Aorta (tissue), 5 donors: Measurements from ENCODE around the gene ACO1. TPM values are rescaled to one million over a fixed set of nuclear protein-coding genes. Genes with fewer than 3 reads are reported as not detected.

Experiments
- ATAC-seq: fragments of 200-7000 bp; cut with Tn5 transposase; one replicate; pipeline ENCODE4 v1.9.1; 2022; ENCODE audit warnings: moderate library complexity; ENCODE audit not compliant: low FRiP score
- DNase-seq, 2 donors: peaks; one replicate each; pipeline ENCODE4 v3.0.0-alpha.2; 2020
- H3K27ac ChIP-seq, 2 donors: one replicate each; pipeline ENCODE4 v1.5.1; 2013; ENCODE audit warnings: low read length in 2 of 2, mild to moderate bottlenecking in 2 of 2, moderate library complexity in 2 of 2, control low read depth in 1 of 2, inconsistent platforms in 1 of 2, low read depth in 1 of 2
- H3K27me3 ChIP-seq, 2 donors: one replicate each; pipeline ENCODE4 v1.6.1; 2013; ENCODE audit warnings: control low read depth in 1 of 2, low read length in 1 of 2, mild to moderate bottlenecking in 1 of 2, moderate library complexity in 1 of 2; ENCODE audit not compliant: insufficient read depth in 2 of 2, control insufficient read depth in 1 of 2
- H3K36me3 ChIP-seq, 2 donors: one replicate each; pipeline ENCODE4 v1.6.1; 2013; ENCODE audit warnings: control low read depth in 1 of 2, low read length in 1 of 2, mild to moderate bottlenecking in 1 of 2; ENCODE audit not compliant: insufficient read depth in 2 of 2, control insufficient read depth in 1 of 2
- H3K4me1 ChIP-seq, 2 donors: one replicate each; pipeline ENCODE4 v1.6.1; 2013; ENCODE audit warnings: low read length in 2 of 2, control low read depth in 1 of 2, mild to moderate bottlenecking in 1 of 2, moderate library complexity in 1 of 2; ENCODE audit not compliant: insufficient read depth in 2 of 2, control insufficient read depth in 1 of 2
- H3K4me3 ChIP-seq, 2 donors: one replicate each; pipeline ENCODE4 v1.5.1; 2013; ENCODE audit warnings: low read length in 2 of 2, control low read depth in 1 of 2, mild to moderate bottlenecking in 1 of 2
- H3K9me3 ChIP-seq: one replicate; pipeline ENCODE4 v1.6.1; 2013; ENCODE audit warnings: mild to moderate bottlenecking, low read length; ENCODE audit not compliant: control insufficient read depth
- WGBS, 2 donors: extraction: QIAGEN DNeasy Blood & Tissue Kit; methylation state at CpG; one replicate each; pipeline ENCODE4 v1.1.7; 2013; 5-methylcytosine and 5-hydroxymethylcytosine counted together
- intact Hi-C, 2 donors: fragments of 100-400 bp; cut with DNase I; formaldehyde crosslinking; loops; one replicate each; pipeline versions ENCODE4 v1.14.2 to v1.15.0; 2022
- polyA plus RNA-seq, 2 donors: library from polyadenylated mRNA; stranded (reverse); fragments of 200-250 nt; gene quantifications; one replicate each; pipeline ENCODE4 v1.2.3, GENCODE V29; 2013
- total RNA-seq, 2 donors: library from RNA; stranded (reverse); fragmentation: NEBNext Ultra II Directional; extraction: Animal tissue kit (Norgen Biotek cat#: 25700); gene quantifications; one replicate each; pipeline ENCODE4 v1.2.1, GENCODE V29; 2021
- donor health status: healthy with polysubstance abuse.
- donor health status: Bipolar disorder and iron deficiency.
- donor health status: DM: no; HTN: no; CAD: no.
- donor health status: DM: no; HTN: no; CAD: no.
- donor health status: DM: yes; HTN: yes; CAD: no.

The ACO1 gene
- total and polyA plus RNA-seq, 4 donors: 11.0 to 30.5 (median 23.5) TPM

- ATAC-seq (no peak), DNase-seq (no peak)
- Histone ChIP-seq H3K4me1 (no peaks in the 10 kb centered on the region), H3K27me3 (no peaks in the 10 kb centered on the region), H3K9me3 (no peaks in the 10 kb centered on the region), H3K36me3 (peaks cover 4 to 7% of the 10 kb centered on the region in 2 donors), H3K4me3 (no peak overlapping the region), H3K27ac (no peak overlapping the region)
- intact Hi-C loops: no loop called here
- WGBS, 2 donors: 96% methylated on average over 3 of the region's 3 CpGs
Measured at GRCh38 chr9:32472344-32472743, 87.9 kb downstream of the ACO1 start.

DNA sequence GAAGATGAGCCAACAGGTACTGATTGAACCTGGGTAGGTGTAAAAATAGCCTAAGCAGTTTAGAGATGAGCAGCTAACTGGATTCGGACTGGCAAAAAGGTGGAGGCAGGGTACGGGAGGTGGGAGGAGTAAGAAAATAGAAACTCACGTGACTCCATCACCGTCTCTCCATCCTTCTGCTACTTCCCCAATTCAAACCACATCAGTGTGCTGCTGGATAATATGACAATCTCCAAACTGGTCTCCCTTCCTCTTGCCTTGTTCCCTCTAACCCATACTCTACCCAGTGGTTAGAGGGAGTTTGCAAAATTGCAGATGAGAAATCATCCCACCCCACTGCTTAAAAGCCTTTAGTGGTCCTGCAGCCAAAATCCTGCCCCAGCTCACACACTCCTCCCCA, 98.9 kb downstream of the ACO1 start:
- Histone ChIP-seq H3K27me3 (no peaks in the 10 kb centered on the region), H3K36me3 (peaks cover 8 to 10% of the 10 kb centered on the region in 2 donors), H3K4me1 (no peaks in the 10 kb centered on the region), H3K4me3 (no peak overlapping the region), H3K27ac (no peak overlapping the region), H3K9me3 (no peaks in the 10 kb centered on the region)
- DNase-seq (no peak), ATAC-seq (no peak)
- WGBS, 2 donors: 83 to 96% methylated on average over 4 of the region's 4 CpGs
- intact Hi-C loops: no loop called here

DNA sequence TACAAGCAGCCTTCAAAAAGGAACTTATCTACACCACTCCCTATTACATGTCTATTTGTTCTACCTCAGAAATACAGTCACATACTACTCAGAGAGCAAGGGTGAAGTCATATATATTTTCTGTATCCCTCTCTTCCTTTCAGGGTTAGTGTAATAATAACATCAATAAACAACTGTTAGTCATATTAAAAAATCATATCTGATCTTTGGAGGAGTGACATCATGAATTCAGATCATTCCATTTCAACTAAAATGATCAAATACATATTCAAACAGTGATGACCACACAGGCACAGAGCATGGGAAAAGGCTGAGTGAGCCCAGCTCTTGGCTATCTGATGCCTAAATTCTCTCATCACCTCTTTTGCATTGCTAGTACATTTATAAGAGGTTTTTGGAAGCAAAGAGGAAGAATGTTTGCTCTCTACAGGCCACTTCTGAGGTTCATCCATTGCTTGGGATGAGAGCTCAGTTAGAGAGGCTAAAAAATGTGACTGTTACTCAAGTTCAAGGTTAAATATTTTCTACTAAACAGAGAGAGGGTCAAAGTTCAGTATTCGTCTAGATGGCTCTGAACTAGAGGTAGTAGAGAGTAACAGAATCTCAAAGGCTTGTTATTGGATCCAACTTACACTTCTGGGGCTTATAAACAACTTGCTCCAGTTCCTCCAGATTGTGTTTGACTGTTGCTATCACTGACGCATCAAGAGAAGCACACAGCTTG, 102.6 kb downstream of the ACO1 start:
- peaks cover 4 to 9% of the 10 kb centered on the region in 2 donors for H3K36me3 ChIP-seq
- WGBS, 2 donors: 80 to 85% methylated on average over 2 of the region's 2 CpGs

GRCh38 chr9:32487981-32488380, 103.5 kb downstream of the ACO1 start:
- no peak for ATAC-seq
- DNase-seq: no peak
- Histone ChIP-seq H3K9me3 (no peaks in the 10 kb centered on the region), H3K4me3 (no peak overlapping the region), H3K27ac (no peak overlapping the region), H3K36me3 (peaks cover 4 to 11% of the 10 kb centered on the region in 2 donors), H3K4me1 (no peaks in the 10 kb centered on the region), H3K27me3 (no peaks in the 10 kb centered on the region)
- intact Hi-C loops: no loop called here
- 49 to 56% methylated on average over 3 of the region's 3 CpGs for WGBS, 2 donors

More for the DNA sequence above, 102.6 kb downstream of the ACO1 start:
- Histone ChIP-seq H3K4me1 (no peaks in the 10 kb centered on the region), H3K4me3 (no peak overlapping the region), H3K9me3 (no peaks in the 10 kb centered on the region), H3K27me3 (no peaks in the 10 kb centered on the region), H3K27ac (no peak overlapping the region)
- ATAC-seq (no peak), DNase-seq (no peak)
- intact Hi-C loops: no loop called here

- Histone ChIP-seq H3K27me3 (no peaks in the 10 kb centered on the region), H3K36me3 (peaks cover 4 to 11% of the 10 kb centered on the region in 2 donors), H3K4me3 (no peak overlapping the region), H3K4me1 (no peaks in the 10 kb centered on the region), H3K9me3 (no peaks in the 10 kb centered on the region), H3K27ac (no peak overlapping the region)
- intact Hi-C loops: no loop called here
- 73 to 80% methylated on average over 3 of the region's 3 CpGs for WGBS, 2 donors
- no peak for DNase-seq
- no peak for ATAC-seq
Measured at GRCh38 chr9:32490601-32491000, 106.2 kb downstream of the ACO1 start.

- DNase-seq (no peak), ATAC-seq (no peak)
- peaks cover 4 to 5% of the 10 kb centered on the region in 2 donors for H3K36me3 ChIP-seq
- H3K4me1 ChIP-seq: no peaks in the 10 kb centered on the region
- H3K9me3 ChIP-seq: no peaks in the 10 kb centered on the region
- intact Hi-C loops: no loop called here
- no peak overlapping the region for H3K27ac ChIP-seq
- no peaks in the 10 kb centered on the region for H3K27me3 ChIP-seq
- H3K4me3 ChIP-seq: no peak overlapping the region
Measured at GRCh38 chr9:32497921-32498320, 113.5 kb downstream of the ACO1 start.

DNA sequence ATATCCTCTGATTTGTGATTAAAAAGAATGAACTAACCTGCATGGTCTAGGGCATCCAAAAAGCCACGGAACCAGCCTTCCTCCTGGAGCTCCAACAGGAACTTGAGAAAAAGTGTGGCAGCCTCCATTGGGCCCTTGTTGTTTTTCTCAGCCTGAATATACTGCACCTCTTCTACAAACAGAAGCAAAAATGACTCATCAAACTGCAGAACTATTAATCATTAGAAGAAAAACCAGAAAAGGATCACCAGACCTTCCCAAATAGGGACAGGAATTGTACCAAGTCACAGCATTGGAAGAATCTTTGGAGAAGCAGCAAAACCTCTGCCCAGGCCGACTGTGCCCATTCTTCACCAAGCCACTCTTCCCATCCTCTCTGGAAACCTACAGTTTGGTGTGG, 116.3 kb downstream of the ACO1 start:
- 88% methylated on average over 2 of the region's 2 CpGs for WGBS, 2 donors
- H3K36me3 ChIP-seq: peaks cover 4 to 5% of the 10 kb centered on the region in 2 donors
- no peaks in the 10 kb centered on the region for H3K27me3 ChIP-seq
- intact Hi-C loops: no loop called here
- no peak overlapping the region for H3K27ac ChIP-seq
- H3K9me3 ChIP-seq: no peaks in the 10 kb centered on the region
- no peak overlapping the region for H3K4me3 ChIP-seq
- DNase-seq (no peak), ATAC-seq (no peak)
- no peaks in the 10 kb centered on the region for H3K4me1 ChIP-seq

- Histone ChIP-seq H3K4me3 (no peak overlapping the region), H3K9me3 (no peaks in the 10 kb centered on the region), H3K36me3 (peaks cover 3 to 4% of the 10 kb centered on the region in 2 donors), H3K4me1 (no peaks in the 10 kb centered on the region), H3K27me3 (no peaks in the 10 kb centered on the region), H3K27ac (no peak overlapping the region)
- ATAC-seq (no peak), DNase-seq (no peak)
- WGBS, 2 donors: 81 to 82% methylated on average over 1 of the region's 1 CpG
- intact Hi-C loops: no loop called here
Measured at GRCh38 chr9:32501868-32502267, 117.4 kb downstream of the ACO1 start.

- ATAC-seq: no peak
- Histone ChIP-seq H3K4me3 (no peak overlapping the region), H3K36me3 (peaks cover 3 to 4% of the 10 kb centered on the region in 2 donors), H3K4me1 (no peaks in the 10 kb centered on the region), H3K27me3 (no peaks in the 10 kb centered on the region), H3K27ac (no peak overlapping the region), H3K9me3 (no peaks in the 10 kb centered on the region)
- 47 to 57% methylated on average over 4 of the region's 4 CpGs for WGBS, 2 donors
- intact Hi-C loops: no loop called here
- no peak for DNase-seq
Measured at GRCh38 chr9:32502464-32502863, 118.0 kb downstream of the ACO1 start.
